NAMALWA (cell line): ENCODE measurements around the gene MAEA.
"Not testable (repeated sequence)": the region's sequence is repeated elsewhere in the genome, so short reads cannot be mapped to it uniquely, and the experiment has no call there.

Experiments used
- DNase-seq: peaks from one replicate; pipeline ENCODE4 v3.0.0-alpha.2; 2015; ENCODE audit warnings: low spot score

The MAEA gene

DNA sequence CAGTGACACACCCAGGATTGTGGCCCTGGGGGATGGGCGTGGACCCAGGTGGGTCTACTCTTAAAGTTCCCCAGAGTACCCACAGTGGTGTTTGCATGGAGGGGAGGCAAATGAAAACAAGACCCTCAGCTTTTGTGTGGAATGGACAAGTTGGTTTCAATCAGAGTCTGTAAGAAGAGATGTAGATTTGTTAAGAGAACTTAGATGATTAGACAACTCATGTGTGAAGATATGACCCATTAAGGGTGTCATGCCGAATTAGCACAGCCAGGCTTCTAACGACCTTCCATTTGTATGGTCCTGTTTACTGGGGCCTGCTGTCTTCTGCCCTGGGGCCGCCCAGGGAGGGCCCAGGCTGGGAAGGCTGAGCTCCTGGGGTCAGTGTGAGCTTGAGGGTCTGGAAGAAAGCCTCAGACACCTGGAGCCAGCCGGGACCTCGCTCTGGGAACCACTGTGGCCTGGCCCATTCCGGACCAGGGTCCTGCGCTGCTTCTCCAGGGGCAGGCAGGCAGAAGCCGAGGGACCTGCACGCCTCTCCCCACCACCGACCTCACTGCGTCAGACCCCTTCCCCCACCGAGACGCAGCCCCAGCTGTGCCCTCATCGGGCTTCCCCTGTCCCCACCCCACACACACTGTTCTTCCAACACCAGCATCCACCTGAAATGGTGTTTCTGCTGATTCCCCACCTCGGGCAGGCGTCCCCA is 77.7 kb downstream of the MAEA start:
- DNase-seq = no peak

DNA sequence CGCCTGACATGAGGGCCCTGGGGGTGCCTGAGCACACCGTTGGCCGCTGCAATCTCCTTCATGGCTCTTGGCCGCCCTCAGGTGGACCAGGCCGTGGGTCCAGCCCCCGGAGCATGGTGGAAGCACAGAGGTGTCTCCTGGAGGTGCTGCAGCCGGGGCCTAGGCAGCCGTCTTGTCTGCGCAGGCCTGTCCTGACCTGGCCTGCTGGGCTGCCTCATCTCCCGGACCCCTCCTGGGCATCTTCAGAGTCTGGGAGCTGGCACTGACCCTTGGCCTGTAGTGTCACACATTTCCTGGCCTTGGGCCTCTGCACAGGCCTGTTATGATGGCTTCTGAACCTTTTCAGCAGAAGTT is 78.2 kb downstream of the MAEA start:
- DNase-seq = no peak

DNA sequence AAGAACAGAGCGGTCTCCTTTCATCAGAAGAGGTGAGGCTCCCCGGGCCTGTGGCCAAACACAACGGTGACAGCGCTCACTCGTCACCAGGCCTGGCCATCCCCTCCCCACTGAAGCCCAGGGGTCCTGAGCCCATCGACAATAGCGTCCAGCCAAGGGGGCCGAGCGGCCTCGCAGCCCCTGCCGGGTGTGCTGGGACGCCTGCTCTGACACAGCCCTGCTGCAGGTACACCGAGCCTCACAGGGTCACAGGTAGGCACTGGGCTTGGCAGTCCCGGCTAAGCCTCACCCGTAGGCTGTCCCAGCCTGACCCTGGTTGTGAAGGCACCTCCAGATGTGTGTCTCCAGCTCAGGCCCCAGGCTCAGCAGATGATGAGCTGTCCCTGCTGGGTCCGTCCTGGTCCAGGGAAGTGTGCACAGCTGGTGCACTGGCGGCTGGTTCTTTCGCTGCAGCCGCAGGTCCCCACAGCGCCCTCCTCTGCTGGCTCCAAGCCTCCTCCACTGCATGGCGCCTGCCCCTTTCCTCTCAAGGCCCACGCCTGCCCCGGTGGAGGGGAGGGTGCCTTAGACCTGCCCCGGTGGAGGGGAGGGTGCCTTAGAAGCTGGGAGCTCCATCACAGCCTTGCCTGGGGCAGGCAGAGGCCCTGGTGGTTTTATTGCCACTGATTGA is 78.9 kb downstream of the MAEA start:
- DNase-seq = no peak

DNA sequence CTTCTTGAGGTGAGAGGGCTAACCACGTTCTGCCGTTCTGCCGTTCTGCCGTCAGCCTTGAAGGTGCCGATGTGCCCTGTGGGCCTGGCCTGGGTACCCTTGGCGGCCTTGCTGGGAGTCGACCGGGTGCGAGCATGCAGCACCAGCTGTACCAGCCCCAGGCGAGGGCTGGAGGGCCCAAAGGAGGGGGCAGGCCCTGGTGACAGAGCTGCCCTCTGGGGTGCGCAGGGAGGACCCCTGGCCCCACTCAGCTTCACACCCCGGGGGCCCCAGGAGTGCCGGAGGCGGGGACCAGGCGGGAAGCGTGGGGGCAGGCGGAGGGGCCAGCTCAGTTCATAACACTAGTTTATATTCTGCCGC is 79.4 kb downstream of the MAEA start:
- no peak for DNase-seq

DNA sequence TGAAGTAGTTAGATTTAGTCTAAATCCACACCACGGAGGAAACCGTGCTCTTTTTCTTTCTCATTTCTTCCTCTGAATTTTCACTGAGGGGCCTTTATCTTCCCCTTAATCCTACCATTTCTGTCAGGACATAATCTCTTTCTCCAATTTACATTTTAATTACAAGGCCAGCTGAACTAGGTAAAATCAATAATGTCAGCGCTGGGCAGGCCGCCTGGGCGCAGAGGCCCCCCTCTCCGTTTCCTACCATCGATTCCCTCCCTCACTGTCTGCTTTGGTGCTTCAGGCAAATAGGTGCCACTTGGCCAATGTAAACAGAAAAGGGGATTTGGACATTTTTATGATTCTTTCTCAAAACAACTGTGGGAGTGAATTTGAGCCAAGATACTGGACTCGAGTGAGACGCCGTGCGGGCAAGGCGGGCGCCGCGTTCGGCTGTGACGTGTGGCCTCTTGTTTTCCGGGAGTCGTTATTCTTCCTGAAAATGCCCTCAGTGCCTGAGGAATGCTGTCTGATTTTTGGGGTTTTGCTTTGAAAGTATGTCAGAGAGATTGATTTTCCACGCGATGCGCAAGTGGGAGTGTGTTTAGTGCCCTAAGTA is 79.9 kb downstream of the MAEA start:
- no peak for DNase-seq

DNA sequence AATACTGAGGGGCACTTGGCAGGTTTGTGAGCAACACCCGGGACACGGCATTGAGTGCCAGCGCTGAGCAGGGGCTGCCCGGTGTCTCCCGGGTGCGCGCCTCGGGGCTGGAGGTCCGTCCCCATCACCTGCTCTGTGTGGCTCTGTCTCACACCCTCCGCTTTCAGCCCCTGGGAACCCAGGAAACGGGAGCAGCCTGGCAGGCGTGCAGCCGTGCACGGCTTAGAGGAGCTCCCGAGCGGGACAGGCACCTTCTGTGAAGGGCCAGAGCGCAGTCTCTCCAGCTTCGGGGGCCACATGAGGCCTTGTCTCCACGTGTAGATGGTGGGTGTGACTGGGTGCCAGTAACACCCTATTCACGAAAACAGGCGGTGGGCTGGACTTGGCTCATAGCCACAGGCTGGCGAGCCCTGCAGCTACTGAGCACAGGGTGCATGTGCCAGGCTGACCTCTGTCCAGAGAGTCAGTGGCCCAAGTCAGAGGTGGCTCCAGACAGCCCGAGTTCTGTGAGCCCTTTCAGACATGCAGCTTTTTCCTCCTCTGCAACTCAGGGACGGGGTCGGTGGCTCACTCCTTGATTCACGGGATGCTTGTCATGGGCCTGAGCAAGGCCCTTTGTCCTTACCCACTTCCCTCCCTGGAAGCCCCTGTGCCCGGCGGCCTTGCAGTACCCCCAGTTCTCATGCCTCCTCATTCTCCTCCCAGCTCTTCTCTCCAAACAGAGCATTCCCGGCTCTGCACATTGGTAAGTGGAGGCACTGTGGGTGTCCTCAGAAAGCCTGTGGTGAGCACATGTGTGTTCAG is 80.8 kb downstream of the MAEA start:
- no peak for DNase-seq

DNA sequence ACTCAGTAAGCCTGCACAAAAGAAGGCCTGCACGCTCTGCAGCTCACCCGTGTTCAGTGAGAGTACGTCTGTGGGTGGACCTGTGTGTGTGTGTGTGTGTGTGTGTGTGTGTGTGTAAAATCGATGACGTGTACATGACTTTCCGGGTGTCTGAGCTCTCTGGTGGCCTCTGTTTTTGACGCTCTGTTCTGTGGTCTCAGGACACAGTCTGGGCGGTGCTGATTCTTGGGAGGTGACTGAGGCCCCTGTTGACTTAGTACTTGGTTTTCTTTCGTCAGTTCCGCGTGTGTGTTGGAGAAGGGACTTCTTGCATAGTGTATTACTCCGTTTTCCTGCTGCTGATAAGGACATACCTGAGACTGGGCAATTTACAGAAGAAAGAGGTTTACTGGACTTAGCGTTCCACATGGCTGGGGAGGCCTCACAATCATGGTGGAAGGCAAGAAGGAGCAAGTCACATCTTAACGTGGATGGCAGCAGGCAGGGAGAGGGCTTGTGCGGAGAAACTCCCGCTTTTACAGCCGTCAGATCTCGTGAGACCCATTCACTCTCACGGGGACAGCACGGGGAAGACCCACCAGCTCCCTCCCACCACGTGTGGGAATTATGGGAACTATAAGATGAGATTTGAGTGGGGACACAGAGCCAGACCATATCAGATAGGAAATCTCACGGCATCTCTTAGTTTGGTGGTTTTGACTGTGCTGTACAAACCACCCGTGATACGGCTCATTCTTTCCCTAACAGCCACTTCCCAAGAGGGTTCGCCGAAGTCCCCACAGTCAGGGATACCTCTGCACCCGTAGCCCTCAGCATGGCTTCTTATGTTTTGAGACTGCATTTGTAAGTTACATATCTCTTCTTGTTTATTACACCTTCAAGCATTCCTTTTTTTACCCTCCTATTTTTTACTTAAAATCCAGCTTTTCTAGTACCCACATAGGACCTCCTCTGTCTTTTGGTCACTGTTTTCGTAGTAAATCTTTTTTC is 81.8 kb downstream of the MAEA start:
- DNase-seq = no peak

DNA sequence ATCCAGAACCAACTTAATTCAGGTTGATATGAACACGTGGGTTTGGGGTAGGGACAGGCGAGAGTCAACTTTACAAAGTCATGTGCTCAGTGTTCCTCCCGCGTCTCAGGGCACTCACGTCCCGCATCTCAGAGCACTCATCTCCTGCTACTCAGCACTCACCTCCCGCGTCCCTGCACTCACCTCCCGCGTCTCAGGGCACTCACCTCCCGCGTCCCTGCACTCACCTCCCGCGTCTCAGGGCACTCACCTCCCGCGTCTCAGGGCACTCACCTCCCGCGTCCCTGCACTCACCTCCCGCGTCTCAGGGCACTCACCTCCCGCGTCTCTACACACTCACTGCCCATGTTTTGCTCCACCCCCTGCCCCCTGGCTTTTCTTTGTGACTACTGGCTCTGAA is 82.9 kb downstream of the MAEA start:
- DNase-seq = not testable (repeated sequence)

DNA sequence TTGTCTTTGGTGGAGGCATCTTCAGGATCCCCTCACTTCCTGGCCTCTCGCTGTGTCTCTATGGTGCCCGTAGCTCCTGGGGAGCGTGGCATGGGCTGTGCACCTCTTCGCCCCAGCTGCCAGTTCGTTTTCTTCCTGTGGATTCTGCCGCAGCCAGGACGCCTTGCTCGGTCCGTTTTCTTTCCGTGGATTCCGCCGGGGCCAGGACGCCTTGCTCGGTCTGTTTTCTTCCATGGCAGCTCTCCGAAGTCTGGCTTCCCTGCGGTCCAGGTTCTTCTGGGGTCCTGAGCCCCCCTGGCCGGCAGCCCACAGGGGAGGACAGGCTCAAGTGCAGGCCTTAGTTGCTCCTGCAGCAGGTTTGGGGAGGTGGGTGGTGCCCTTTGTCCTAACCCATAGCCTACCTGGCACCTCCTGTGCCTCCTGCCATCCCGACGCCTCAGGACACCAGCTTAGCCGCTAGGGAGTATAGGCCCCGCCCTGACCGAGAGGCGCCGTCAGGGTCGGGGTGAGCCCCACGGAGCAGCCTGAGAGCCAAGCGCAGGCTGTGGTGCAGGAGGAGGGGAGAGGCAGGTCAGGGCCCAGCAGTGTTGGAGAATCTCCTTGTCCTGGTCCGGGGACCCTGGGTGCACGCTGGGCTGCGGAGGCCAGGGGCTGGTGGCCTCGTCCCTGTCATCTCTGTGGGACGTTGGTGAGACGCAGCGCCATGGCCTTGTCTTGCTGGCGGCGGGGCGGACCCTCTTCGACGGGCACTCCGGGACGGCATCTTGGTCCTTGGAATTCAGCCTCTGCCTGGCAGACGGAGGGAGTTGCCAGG is 84.4 kb downstream of the MAEA start:
- DNase-seq = no peak

DNA sequence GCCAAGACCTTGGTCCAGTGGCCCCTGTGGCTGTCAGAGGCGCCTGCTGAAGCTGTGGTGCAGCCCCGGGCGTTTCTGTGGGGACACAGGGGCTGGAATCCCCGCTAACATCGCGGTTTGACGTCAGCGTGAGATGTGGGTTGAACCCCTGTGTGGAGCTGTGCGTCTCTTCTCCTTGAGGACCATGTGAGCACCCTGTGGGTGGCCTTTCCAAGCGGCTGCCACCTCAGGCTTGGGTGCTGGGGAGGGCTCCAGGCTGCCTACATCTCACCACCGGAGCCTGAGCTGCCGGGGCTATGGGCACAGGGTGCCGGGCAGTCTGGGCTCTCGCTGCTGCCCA is 85.0 kb downstream of the MAEA start:
- DNase-seq = no peak

DNA sequence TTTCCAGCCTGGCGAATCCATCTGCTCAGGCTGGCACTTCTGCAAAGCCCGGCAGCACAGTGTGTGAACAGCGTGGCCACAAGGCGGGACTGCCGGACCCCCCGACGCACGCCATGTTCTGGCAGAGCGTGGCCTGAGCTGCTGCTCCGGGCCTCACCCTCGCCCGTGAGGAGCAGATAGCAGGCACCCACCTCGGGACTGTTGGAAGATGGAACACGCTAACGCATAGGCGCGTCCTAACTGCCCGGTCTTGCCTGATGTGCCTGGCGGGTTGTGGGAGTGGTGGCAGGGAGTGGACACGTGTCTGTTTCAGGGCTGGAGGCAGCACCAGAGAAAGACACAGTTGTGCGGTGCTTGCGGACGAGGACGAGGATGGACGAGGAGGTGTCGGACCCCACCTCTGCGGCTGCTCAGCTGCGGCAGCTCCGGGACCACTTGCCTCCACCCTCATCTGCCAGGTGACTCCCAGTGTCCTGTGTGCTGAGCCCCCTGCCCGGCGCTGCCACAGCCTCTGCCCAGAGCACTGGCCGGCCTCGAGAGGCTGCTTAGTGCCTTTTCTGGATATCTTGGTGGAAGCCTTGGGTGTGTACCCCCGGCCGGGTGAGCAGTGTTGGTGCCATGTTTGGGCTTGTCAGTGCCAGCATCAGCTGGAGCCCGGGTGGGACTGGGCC is 85.5 kb downstream of the MAEA start:
- DNase-seq = no peak

DNA sequence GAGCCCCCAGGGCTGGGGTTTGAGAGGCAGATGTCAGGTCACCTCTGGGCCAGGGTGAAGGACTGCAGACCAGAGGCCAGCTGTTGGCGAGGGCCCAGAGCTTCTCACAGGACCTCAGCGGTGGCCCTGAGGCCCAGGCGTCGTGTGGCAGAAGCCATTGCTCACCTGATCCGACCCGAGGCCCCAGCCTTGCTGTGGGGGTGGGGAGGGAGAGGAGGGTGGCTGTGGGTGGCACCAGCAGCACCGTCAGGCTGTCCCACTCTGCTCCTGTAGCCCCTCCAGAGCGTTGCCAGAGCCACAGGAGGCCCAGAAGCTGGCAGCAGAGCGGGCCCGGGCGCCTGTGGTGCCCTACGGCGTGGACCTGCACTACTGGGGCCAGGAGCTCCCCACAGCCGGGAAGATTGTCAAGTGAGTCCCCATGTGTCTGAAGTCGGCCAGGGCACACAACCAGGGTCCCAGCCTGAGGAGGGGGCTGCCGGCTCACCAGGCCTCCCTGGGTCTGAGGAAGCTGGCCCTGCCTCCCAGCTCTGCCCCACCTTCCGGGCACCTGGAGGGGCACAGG is 86.2 kb downstream of the MAEA start:
- DNase-seq = no peak

DNA sequence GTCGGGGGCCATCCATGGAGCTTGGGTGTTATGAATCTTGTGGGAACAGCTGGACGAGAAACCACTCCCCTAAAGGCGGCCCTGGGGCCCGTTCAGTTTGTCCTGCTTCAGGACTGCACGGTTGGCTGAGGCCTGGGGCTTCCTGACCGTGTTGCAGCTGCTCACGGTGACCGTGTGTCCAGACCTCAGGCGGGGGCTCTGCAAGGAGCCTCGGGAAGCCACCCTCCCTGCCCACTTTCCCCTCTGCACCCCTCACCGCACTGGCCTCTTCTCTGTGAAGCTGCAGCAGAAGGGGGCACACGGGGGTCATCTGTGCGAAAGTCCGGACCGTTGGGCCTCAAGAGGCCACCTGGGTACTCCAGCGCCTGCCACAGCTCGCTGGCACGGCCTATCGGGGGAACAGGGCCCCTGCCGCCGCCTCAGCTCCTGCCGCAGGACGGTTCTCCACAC is 86.7 kb downstream of the MAEA start:
- DNase-seq = no peak

DNA sequence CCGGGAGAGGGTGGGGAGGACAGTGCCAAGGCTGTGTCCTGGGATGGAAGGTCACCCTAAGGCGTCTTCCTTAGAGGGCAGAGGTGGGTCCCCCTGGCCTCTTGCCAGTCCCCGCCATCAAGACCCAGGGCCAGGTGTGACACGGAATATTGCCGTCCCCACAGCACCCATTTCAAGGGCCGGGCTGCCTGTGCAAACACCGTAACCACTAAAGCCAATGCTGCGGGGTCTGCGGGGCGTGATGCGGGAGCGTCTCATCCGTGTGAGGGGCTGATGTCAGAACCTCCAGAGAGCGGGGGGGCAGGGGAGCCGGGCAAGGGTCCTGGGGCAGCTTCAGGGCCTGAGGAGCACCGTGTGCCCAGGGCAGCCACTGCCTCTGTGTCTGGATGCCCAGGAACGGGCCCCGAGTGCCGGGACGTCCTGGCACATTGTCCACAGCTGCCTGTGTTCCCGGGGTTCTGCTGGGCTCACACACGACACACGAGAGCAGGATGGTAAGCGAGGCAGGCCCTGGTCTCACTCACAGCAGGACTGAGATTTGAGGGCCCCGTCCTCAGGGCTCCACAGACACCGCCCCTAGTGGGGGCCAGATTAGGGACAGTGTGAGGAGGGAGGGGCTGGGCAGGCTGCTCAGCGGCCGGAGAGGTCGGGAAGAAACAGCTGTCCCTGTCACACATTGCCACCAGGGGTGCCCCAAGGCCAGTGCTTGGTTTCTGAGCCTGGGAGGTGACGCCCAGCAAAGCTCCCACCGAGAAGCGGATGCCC is 87.3 kb downstream of the MAEA start:
- DNase-seq = no peak

DNA sequence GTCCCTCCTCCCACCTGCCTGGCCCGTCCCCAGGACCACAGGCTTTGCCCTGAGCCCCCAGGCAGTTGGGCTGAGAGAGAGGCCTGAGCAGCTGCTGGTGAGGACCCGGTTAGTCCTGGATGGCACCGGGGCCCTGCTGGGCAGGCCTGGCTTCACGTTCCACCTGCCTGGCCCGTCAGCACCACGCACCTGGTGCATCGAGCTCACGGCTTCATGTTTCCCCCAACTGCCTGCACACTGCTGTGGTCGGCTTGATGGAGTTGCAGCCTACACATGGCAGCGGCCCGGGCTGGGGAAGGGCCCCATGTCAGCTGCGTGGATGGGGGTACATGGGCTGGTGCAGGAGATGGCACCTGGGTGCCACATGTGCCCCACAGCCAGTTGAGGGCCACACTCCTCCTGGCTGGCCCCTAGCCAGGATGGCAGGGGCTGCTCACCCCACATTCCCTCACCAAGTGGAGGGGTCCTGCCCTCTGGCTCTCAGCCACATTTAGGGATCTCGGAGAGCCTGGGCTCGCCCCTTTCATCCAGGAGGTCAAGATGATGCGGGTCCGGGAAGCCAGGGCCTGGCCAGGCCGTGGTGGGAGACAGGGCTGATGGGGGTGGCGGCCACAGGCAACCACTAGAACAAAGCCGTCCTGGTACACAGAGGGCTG is 88.0 kb downstream of the MAEA start:
- DNase-seq = no peak

DNA sequence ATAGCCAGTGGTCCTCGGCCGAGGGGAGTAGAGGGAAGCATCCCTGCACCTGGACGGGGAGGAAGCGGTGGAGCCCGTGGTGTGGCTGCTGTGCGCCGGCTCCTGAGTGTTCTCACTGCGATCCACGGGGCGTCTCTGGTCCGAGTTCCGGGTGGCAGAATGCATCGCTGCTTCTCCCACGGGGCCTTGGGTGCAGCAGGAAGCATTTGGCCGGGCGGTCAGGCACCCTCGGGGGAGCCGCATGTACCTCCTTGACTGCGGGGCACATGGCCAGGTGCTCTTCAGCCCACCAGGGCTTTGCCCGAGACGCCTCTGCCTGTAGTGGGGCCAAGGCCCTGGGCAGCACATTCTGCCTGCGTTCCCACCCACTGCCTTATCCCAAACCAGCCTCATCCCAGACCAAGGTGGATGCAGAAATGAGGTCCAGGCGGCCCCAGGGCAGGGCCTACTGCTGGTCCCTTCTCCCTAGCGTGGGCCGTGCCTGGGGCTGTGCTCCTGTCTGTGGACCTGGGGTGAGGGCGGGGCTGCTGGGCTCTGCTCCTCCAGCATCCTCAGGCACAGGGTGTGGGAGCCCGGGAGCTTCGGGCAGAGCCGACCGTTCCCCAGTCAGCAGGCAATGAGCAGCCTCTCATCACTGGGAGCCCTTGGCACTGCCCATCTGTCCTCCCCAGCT is 89.0 kb downstream of the MAEA start:
- no peak for DNase-seq

DNA sequence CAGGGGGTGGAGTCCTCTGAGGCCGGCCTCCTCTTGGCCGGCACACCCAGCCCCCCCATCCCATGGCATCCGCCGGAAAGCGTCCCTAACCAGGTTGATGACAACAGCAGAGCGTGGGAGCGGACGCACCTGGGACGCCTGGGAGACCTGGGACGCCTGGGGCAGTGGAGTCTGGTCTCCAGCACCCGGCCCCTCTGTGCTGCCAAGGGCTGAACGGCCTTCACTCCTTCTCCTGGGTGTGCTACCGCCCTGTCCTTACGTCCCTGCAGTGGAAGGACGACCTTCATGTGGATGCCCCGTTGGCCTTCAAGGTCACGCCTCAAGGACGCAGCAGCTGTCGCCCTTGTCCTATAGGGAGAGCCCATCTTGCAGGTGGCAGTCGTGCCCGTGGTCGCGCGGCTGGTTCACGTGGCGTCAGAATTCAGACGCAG is 89.7 kb downstream of the MAEA start:
- no peak for DNase-seq

DNA sequence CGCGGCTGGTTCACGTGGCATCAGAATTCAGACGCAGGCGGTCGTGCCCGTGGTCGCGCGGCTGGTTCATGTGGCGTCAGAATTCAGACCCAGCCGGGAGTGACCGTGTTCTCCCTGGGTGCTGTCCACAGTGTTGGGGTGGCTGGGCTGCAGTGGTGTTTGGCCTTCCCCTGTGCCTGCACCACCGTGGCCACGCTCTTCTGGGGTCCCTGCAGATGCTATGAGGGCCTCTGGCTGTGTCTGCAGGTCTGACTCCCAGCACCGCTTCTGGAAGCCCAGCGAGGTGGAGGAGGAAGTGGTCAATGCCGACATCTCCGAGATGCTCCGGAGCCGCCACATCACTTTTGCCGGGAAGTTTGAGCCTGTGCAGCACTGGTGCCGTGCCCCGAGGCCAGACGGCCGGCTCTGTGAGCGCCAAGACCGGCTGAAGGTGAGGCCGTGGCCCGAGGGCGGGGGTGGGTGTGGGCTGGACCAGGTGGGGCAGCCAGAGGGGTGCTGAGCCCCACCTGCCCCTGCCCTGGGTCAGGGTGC is 90.2 kb downstream of the MAEA start:
- DNase-seq = no peak
